Aorta (tissue), 5 donors: ENCODE data around the gene HEATR5A. TPM values are rescaled to one million over a fixed set of nuclear protein-coding genes. Genes with fewer than 3 reads are reported as not detected.
"Not testable (repeated sequence)": the region's sequence is repeated elsewhere in the genome, so short reads cannot be mapped to it uniquely, and the experiment has no call there.

Experiments
- ATAC-seq: fragments of 200-7000 bp; cut with Tn5 transposase; one replicate; pipeline ENCODE4 v1.9.1; 2022; ENCODE audit warnings: moderate library complexity; ENCODE audit not compliant: low FRiP score
- DNase-seq, 2 donors: peaks; one replicate each; pipeline ENCODE4 v3.0.0-alpha.2; 2020
- H3K27ac ChIP-seq, 2 donors: one replicate each; pipeline ENCODE4 v1.5.1; 2013; ENCODE audit warnings: low read length in 2 of 2, mild to moderate bottlenecking in 2 of 2, moderate library complexity in 2 of 2, control low read depth in 1 of 2, inconsistent platforms in 1 of 2, low read depth in 1 of 2
- H3K27me3 ChIP-seq, 2 donors: one replicate each; pipeline ENCODE4 v1.6.1; 2013; ENCODE audit warnings: control low read depth in 1 of 2, low read length in 1 of 2, mild to moderate bottlenecking in 1 of 2, moderate library complexity in 1 of 2; ENCODE audit not compliant: insufficient read depth in 2 of 2, control insufficient read depth in 1 of 2
- H3K36me3 ChIP-seq, 2 donors: one replicate each; pipeline ENCODE4 v1.6.1; 2013; ENCODE audit warnings: control low read depth in 1 of 2, low read length in 1 of 2, mild to moderate bottlenecking in 1 of 2; ENCODE audit not compliant: insufficient read depth in 2 of 2, control insufficient read depth in 1 of 2
- H3K4me1 ChIP-seq, 2 donors: one replicate each; pipeline ENCODE4 v1.6.1; 2013; ENCODE audit warnings: low read length in 2 of 2, control low read depth in 1 of 2, mild to moderate bottlenecking in 1 of 2, moderate library complexity in 1 of 2; ENCODE audit not compliant: insufficient read depth in 2 of 2, control insufficient read depth in 1 of 2
- H3K4me3 ChIP-seq, 2 donors: one replicate each; pipeline ENCODE4 v1.5.1; 2013; ENCODE audit warnings: low read length in 2 of 2, control low read depth in 1 of 2, mild to moderate bottlenecking in 1 of 2
- H3K9me3 ChIP-seq: one replicate; pipeline ENCODE4 v1.6.1; 2013; ENCODE audit warnings: mild to moderate bottlenecking, low read length; ENCODE audit not compliant: control insufficient read depth
- WGBS, 2 donors: extraction: QIAGEN DNeasy Blood & Tissue Kit; methylation state at CpG; one replicate each; pipeline ENCODE4 v1.1.7; 2013; 5-methylcytosine and 5-hydroxymethylcytosine counted together
- intact Hi-C, 2 donors: fragments of 100-400 bp; cut with DNase I; formaldehyde crosslinking; loops; one replicate each; pipeline versions ENCODE4 v1.14.2 to v1.15.0; 2022
- polyA plus RNA-seq, 2 donors: library from polyadenylated mRNA; stranded (reverse); fragments of 200-250 nt; gene quantifications; one replicate each; pipeline ENCODE4 v1.2.3, GENCODE V29; 2013
- total RNA-seq, 2 donors: library from RNA; stranded (reverse); fragmentation: NEBNext Ultra II Directional; extraction: Animal tissue kit (Norgen Biotek cat#: 25700); gene quantifications; one replicate each; pipeline ENCODE4 v1.2.1, GENCODE V29; 2021
- donor health status: healthy with polysubstance abuse.
- donor health status: Bipolar disorder and iron deficiency.
- donor health status: DM: no; HTN: no; CAD: no.
- donor health status: DM: no; HTN: no; CAD: no.
- donor health status: DM: yes; HTN: yes; CAD: no.

The HEATR5A gene
- total and polyA plus RNA-seq, 4 donors = 7.5 to 53.0 (median 25.3) TPM

DNA sequence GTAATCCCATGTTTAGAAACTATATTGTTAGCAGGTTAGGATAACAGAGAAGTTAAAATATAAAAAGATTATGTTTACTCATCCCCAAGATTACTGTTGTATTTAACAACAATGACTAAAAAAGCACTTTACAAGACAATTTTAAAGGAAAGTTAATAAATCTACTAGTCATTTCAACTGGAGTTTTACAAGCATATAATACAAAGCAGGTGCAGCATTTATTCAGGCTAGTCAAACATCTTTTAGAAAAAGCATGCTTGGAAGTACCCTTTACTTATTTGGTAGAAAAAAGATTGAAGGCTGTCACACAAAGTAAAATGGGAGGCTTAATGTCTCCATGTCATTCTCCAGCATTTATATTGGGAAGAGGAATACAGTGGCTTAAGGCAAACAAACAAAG is 80.6 kb downstream of the HEATR5A start:
- no peak overlapping the region for H3K4me3 ChIP-seq

GRCh38 chr14:31337331-31337730 is 83.0 kb downstream of the HEATR5A start:
- H3K36me3 ChIP-seq = peaks cover 0 to 3% of the 10 kb centered on the region in 2 donors
- intact Hi-C loops = no loop called here

More for the DNA sequence above, 80.6 kb downstream of the HEATR5A start:
- no peaks in the 10 kb centered on the region for H3K36me3 ChIP-seq
- DNase-seq (no peak), ATAC-seq (no peak)
- intact Hi-C loops = no loop called here
- H3K4me1 ChIP-seq = no peaks in the 10 kb centered on the region
- no peaks in the 10 kb centered on the region for H3K9me3 ChIP-seq
- H3K27me3 ChIP-seq = no peaks in the 10 kb centered on the region
- H3K27ac ChIP-seq = no peak overlapping the region

GRCh38 chr14:31336646-31337045 is 83.7 kb downstream of the HEATR5A start:
- intact Hi-C loops = no loop called here
- Histone ChIP-seq H3K27ac (no peak overlapping the region), H3K9me3 (no peaks in the 10 kb centered on the region), H3K27me3 (no peaks in the 10 kb centered on the region), H3K4me1 (no peaks in the 10 kb centered on the region), H3K36me3 (peaks cover 2 to 3% of the 10 kb centered on the region in 2 donors), H3K4me3 (no peak overlapping the region)
- 96% methylated on average over 4 of the region's 4 CpGs for WGBS, 2 donors
- ATAC-seq (no peak), DNase-seq (no peak)

More at GRCh38 chr14:31337331-31337730, 83.0 kb downstream of the HEATR5A start:
- Histone ChIP-seq H3K4me1 (no peaks in the 10 kb centered on the region), H3K27ac (no peak overlapping the region), H3K4me3 (no peak overlapping the region), H3K9me3 (no peaks in the 10 kb centered on the region), H3K27me3 (no peaks in the 10 kb centered on the region)
- 89 to 94% methylated on average over 2 of the region's 2 CpGs for WGBS, 2 donors
- ATAC-seq = no peak
- no peak for DNase-seq

DNA sequence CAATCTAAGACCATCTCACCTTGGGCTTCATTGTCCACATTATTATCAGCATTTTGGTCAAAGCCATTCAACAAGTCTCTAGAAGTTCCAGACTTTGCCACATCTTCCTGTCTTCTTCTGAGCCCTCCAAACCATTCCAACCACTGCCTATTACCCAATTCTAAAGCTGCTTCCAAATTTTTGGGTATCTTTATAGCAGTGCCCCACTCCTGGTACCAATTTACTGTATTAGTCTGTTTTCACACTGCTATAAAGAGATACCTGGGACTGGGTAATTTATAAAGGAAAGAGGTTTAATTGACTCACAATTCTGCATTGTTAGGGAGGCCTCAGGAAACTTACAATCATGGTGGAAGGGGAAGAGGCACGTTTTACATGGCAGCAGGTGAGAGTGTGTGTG is 89.0 kb downstream of the HEATR5A start:
- H3K9me3 ChIP-seq, H3K36me3 ChIP-seq, H3K4me1 ChIP-seq, ATAC-seq, H3K27ac ChIP-seq, intact Hi-C loops, H3K27me3 ChIP-seq, DNase-seq, H3K4me3 ChIP-seq: not testable (repeated sequence)
- WGBS, 2 donors = 90 to 96% methylated on average over 1 of the region's 1 CpG

DNA sequence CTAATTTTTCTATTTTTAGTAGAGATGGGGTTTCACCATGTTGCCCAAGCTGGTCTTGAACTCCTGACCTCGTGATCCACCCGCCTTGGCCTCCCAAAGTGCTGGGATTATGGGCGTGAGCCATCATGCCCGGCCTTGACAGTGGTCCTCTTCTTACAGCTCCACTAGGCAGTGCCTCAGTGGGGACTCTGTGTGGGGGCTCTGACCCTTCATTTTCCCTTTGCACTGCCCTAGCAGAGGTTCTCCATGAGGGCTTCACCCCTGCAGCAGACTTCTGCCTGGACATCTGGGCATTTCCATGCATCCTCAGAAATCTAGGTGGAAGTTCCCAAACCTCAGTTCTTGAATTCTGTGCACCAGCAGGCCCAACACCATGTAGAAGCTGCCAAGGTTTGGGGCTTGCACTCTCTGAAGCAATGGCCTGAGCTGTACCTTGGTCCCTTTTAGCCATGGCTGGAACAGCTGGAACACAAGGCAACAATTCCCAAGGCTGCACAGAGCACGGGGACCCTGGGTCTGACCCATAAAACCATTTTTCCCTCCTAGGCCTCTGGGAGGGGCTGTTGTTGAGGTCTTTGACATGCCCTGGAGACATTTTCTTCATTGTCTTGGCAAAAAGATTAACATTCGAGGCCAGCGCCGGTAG is 90.4 kb downstream of the HEATR5A start:
- intact Hi-C loops, ATAC-seq: not testable (repeated sequence)
- 98 to 99% methylated on average over 8 of the region's 8 CpGs for WGBS, 2 donors

DNA sequence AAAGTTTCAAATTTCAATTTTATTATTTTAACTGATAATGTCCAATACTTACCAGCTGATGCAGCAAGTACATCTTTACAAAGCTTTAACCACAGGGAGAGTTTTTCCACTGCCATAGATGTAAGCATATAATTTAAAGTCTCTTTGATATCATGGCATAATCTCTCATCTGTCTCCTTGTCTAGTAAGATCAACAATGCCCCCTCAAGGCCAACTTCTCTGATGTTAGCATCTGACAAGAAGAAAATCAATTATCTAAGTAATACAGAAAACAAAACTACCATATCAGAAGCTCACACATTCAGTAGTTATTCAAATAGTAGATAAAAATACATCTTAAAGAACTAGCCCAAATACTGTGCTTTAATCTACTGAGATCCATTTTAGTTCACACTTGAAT is 94.2 kb downstream of the HEATR5A start:
- intact Hi-C loops = no loop called here
- Histone ChIP-seq H3K27ac (no peak overlapping the region), H3K4me1 (no peaks in the 10 kb centered on the region), H3K27me3 (no peaks in the 10 kb centered on the region), H3K4me3 (no peak overlapping the region), H3K36me3 (no peaks in the 10 kb centered on the region), H3K9me3 (no peaks in the 10 kb centered on the region)
- ATAC-seq (no peak), DNase-seq (no peak)

More for the DNA sequence above, 90.4 kb downstream of the HEATR5A start:
- H3K9me3 ChIP-seq, H3K27me3 ChIP-seq, H3K27ac ChIP-seq, H3K4me3 ChIP-seq, H3K36me3 ChIP-seq, H3K4me1 ChIP-seq, DNase-seq: not testable (repeated sequence)

- DNase-seq (no peak), ATAC-seq (no peak)
- 85% methylated on average over 2 of the region's 2 CpGs for WGBS, 2 donors
- H3K27ac ChIP-seq = no peak overlapping the region
- no peaks in the 10 kb centered on the region for H3K36me3 ChIP-seq
- no peaks in the 10 kb centered on the region for H3K4me1 ChIP-seq
- H3K4me3 ChIP-seq = no peak overlapping the region
- no peaks in the 10 kb centered on the region for H3K9me3 ChIP-seq
- no peaks in the 10 kb centered on the region for H3K27me3 ChIP-seq
- intact Hi-C loops = no loop called here
Measured at GRCh38 chr14:31323419-31323818, 96.9 kb downstream of the HEATR5A start.

DNA sequence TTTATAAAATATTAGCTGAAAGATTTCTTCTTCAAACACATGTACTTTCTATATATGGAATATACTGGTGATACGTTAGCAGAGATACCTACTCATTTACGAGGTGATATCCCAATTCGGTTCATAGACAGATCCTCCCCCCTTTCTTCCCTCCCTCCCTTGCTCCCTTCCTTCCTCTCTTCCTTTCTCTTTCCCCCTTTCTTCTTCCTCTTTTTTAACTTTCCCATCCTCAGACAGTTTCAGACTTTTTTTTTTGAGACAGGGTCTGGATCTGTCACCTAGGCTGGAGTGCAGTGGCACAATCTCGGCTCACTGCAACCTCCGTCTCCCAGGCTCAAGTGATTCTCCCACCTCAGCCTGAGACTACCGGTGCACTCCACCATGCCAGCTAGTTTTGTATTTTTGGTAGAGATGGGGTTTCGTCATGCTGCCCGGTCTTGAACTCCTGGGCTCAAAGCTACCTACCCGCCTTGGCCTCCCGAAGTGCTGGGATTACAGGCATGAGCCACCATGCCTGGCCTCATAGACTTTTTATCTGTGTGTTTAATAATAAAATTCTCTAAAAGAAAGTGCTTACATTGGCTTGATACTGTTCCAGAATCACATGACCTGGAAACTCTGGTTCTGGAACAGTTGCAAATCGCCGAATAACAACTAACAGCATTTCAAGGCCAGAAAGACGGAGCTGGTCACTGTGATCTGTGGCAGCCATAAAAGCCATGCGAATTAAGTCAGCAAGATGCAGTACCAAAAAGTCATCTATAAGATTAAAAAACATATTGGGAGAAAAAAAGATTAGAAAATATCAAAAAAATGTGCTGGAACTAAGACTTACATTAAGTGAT is 99.2 kb downstream of the HEATR5A start:
- DNase-seq = no peak
- WGBS, 2 donors = 23 to 24% methylated on average over 14 of the region's 14 CpGs
- intact Hi-C loops = no loop called here

DNA sequence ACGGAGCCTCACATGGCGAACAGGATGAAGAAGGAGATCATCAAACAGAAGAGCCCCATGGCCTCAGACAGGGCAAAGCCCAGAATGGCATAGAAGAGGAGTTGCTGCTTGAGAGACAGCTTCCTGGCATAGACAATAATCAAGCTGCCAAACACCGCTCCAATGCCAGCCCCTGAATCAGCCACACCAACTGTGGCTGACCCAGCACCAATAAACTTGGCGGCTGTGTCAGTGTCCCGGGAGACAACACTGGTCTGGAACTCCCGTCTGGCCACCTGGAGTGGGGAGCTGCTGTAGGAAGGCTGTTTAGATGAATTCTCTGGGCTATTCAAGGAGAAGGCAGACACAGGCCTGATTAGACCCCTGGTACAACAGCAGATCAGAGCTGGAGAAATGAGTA is 100.1 kb downstream of the HEATR5A start:
- intact Hi-C loops = no loop called here
- Histone ChIP-seq H3K9me3 (no peaks in the 10 kb centered on the region), H3K4me1 (no peaks in the 10 kb centered on the region), H3K36me3 (peaks cover 0 to 2% of the 10 kb centered on the region in 2 donors), H3K27me3 (no peaks in the 10 kb centered on the region), H3K4me3 (no peak overlapping the region), H3K27ac (no peak overlapping the region)
- WGBS, 2 donors = 31 to 36% methylated on average over 6 of the region's 6 CpGs
- DNase-seq = peak in 1 of 2 donors; percentile 56
- peak; percentile 60 for ATAC-seq

More for the DNA sequence above, 99.2 kb downstream of the HEATR5A start:
- peak; percentile 49 for ATAC-seq
- H3K27me3 ChIP-seq = no peaks in the 10 kb centered on the region
- H3K4me3 ChIP-seq = no peak overlapping the region
- peaks cover 0 to 2% of the 10 kb centered on the region in 2 donors for H3K36me3 ChIP-seq
- H3K27ac ChIP-seq = peak overlapping the region; percentile 16 to 57
- H3K4me1 ChIP-seq = no peaks in the 10 kb centered on the region
- H3K9me3 ChIP-seq = no peaks in the 10 kb centered on the region
